Heart left ventricle (tissue), 13 donors: Measurements from ENCODE around the gene MS4A4A.

ENCODE experiments used
- CTCF ChIP-seq, 12 donors: fragments of 200-600 bp; sonication (generic) in 4 of 12; IDR thresholded peaks; one replicate each; pipeline versions ENCODE4 v1.5.0 to v1.8.0; 2018 to 2022; ENCODE audit warnings: antibody characterized with exemption in 12 of 12, mild to moderate bottlenecking in 5 of 12
- POLR2A ChIP-seq, 2 donors: fragments of 450-650 bp; IDR thresholded peaks; one replicate each; pipeline ENCODE4 v1.6.1; 2017; ENCODE audit warnings: antibody characterized with exemption in 2 of 2, mild to moderate bottlenecking in 2 of 2, moderate library complexity in 2 of 2
- donor health status: ischemic (EF 13 %, LVEDD 7.1; RV severe dilation, severe dysfunction).
- donor health status: DM: no; HTN: yes; CAD: no.
- donor health status: DM: no; HTN: no; CAD: no.
- donor health status: ischemic (EF 25% LVEDD 6.9; RV normal size, moderate dysfunction).
- donor health status: ischemic (EF 25% LVEDD 5.7; RV mildly dilated, moderate dysfunction).
- donor health status: ischemic (EF 35%, LVEDD 5.7; RV mildly dilated, moderate dysfunction).
- donor health status: nonischemic (EF 11% LVEDD 7.7; RV severe dilation, severe dysfunction).
- donor health status: DM: yes; HTN: yes; CAD: no.
- donor health status: PGD.
- donor health status: ischemic (EF 29% LVEDD 5.4; RV normal size, mild dysfunction).
- donor health status: nonischemic (EF 23%, LVEDD 6.1; RV moderate dilation, normal function).

GRCh38 chr11:60251485-60252212 lies 28.8 kb upstream of the MS4A4A start:
- TF ChIP-seq CTCF (IDR thresholded peaks at IDR 0.05) (peak in 9 of 12 donors; percentile 17 to 73 (median 39)), POLR2A (IDR thresholded peaks at IDR 0.05) (no peak)
